HG02973 (cell line): ENCODE results near the gene CD300LF.

ENCODE experiments used
- ATAC-seq: cut with Tn5 transposase; IDR thresholded peaks from one replicate; pipeline ENCODE4 v1.9.1; 2021; ENCODE audit warnings: moderate library complexity; ENCODE audit not compliant: unreplicated experiment

The CD300LF gene

DNA sequence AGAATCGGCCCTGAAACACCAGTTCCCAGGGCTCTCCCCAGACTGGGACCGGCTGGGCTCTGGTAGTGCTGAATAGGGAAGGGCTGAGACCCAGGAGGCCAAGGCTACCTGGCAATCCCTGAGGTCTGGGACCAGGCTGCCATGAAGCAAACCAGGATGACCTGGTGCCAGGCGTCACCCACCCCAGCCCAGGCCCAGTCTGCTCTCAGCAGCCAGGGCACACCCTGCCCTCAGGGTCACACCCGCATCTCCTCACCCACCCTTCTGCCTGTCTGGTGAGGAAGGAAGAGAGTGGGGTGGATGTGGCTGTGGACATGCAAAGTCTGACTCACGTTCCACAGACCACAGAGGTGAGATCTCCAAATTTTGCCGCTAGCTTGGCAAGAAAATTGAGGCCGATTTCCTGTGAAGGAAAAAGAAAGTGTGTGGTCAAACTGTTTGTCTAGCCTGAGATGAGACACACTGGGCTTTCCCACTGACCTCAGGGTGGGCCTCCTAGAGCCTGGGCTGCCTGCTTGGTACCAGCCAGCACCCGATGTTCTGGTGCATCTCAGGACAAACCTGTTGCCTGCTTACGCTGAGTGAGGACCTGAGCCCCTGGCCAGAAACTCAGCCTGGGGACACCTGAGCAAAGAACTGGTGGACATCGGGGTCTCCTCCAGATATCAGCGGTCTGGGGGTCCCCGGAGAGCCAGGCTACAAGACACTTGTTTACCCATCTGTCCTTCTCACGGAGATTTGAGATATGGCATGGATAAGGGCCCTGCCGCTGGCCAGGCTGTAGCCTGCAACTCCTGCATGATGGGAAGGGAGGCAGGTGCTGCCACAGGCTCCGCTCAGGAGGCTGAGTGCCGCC, 18.0 kb upstream of the CD300LF start:
- no peak for ATAC-seq

DNA sequence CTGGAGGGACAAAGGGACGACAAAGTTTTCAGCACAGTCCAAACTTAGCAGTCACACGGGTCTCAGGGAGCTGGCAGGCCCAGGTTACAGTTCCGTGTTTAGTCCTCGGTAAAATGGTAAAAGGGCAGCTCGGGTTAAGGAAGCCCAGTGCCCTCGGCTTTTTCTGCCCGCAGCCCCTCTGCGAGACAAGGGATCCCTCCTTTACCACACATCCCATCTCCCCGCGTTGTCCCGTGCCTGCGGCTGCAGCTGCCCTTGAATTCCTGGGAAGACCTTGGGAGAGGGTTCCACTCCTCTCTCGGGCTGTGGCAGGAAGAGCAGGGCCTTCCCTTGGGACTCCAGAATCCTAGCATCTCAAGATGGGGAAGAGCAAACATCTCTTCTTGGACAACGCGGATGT, 17.1 kb upstream of the CD300LF start:
- no peak for ATAC-seq

DNA sequence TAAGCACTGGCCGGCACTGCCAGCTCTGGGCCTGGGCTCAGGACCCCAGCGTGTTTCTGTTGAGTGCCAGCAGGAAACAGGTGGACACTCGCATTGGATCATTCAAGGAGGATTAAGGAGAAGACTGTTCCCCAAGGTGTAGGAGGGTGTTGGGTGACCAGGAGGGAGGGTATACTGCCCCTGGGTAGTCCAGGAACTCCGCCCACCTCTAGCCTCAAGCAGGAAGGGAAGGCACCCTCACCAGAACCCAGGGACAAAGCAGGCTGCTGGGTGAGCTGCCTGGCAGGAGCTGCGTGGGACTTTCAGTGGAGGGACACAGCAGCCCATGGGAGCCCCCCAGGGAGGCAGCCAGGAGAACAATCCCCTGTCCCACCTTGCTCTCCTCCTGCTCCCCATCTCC, 16.6 kb upstream of the CD300LF start:
- ATAC-seq: no peak

DNA sequence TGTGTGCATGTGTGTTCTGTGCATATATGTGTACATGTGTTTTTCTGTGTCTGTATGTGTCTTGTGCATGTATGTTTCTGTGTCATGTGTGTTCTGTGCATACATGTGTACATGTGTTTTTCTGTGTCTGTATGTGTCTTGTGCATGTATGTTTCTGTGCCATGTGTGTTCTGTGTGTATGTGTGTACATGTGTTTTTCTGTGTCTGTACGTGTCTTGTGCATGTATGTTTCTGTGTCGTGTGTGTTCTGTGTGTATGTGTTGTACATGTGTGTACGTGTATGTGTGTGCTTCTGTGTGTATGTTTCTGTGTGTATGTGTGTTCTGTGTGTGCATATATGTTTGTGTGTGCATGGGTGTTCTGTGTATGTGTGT, 16.0 kb upstream of the CD300LF start:
- ATAC-seq: no peak

DNA sequence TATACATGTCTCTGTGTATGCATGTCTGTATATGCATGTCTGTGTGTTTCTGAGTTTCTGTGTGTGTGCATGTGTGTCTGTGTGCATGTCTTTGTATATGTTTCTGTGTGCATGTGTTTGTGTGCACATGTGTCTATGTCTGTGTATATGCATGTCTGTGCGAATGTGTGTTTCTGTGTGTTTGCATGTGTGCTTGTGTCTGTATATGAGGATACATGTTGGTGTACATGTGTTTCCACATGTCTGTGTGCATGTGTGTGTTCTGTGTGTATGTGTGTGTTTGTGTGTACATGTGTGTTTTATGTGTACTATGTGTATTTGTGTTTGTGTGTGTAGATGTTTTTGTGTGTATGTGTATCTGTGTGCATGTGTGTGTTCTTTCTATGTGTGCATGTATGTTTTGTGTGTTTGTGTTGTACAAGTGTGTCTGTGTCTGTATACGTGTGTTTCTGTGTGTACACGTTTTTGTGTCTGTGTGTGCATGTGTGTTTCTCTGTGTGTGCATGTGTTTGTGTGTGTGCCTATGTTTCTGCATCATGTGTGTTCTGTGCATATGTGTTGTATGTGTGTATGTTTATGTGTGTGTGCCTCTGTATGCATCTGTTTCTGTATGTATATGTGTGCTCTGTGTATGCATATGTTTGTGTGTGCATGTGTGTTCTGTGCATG, 15.4 kb upstream of the CD300LF start:
- no peak for ATAC-seq

DNA sequence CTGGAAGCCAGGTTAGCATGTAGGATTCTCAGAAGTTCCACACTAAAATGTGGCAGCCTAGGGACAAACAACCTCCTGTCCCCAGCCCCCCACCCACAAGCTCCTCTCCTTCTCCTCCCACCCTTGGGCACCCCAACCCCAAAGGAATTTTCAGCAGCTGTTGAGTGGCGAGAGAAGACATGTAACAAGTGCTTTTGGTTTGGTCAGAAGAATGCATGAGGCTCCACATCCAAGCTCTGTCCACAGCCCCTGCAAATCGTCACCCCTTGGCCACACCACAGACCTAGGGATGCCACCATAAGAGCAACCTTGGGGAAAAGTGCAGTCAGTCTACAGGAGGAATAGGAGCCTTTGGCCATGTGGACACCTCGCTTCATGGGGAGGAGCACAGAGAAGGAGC, 12.4 kb upstream of the CD300LF start:
- no peak for ATAC-seq

DNA sequence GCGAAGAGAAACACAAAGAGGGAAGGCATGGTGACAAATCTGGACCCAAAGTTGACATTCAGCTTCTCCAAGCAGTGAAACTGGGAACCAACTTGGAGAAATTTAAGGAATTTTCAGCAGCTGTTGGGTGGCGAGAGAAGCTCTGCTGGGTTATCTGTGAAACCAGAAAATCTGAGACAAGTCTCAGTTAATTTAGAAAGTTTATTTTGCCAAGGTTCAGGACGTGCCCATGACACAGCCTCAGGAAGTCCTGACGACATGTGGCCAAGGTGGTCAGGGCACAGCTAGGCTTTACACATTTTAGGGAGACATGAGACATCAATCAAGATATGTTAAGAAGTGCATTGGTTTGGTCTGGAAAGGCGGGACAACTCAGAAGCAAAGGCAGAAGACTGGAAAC, 11.2 kb upstream of the CD300LF start:
- no peak for ATAC-seq

DNA sequence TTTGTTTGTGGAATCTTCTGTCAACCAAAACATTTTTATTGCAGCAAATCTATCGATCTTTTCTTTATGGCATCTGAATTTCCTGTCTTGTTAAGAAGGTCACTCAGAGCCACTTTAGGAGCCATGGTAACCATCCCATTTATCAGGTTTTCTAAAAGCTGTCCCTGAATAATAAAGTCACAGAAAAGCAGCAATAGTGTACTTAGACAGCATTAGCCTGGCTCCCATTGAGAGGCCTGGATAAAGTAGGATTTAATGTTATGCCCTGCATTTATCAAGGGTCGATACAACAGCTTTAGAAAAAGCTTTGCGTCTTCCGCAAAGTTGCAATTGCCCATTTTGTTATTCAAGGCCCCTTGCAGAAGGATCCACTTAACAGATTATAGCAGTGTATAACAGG, 10.1 kb upstream of the CD300LF start:
- no peak for ATAC-seq

DNA sequence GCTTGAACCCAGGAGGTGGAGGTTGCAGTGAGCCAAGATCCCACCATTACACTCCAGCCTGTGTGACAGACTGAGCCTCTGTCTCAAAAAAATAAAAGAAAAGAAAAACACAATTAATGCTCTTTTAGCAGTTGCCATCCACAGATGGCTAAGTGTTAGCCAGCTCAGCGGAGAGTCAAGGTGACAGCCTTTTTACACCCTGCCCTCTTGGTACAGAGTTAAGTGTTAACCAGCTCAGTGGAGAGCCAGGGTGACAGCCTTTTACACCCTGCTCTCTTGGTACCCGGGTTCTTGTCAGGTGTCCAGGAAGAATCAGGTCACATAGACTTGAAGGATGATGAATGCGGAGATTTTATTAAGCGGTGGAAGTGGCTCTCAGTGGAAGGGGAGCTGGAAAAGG, 7.8 kb upstream of the CD300LF start:
- no peak for ATAC-seq

DNA sequence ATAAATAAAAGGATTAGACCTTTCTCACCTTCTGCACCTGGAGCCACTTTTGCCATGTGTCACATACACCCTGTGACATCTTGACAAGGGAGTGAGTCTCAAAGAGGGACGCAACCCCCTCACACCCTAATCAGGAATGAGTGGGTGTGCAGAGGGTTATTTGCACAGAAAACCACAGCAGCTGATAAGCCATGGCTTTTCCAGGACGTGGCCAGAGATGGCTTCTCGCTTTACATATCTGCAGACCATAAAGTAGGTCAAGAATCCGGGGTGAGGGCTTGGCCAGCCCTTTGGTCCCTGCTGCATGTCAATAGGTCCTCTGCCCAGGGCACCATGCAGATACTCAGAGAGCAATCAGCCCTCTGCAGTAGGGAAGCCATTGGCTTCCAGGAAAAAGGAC, 2.4 kb upstream of the CD300LF start:
- ATAC-seq: no peak

DNA sequence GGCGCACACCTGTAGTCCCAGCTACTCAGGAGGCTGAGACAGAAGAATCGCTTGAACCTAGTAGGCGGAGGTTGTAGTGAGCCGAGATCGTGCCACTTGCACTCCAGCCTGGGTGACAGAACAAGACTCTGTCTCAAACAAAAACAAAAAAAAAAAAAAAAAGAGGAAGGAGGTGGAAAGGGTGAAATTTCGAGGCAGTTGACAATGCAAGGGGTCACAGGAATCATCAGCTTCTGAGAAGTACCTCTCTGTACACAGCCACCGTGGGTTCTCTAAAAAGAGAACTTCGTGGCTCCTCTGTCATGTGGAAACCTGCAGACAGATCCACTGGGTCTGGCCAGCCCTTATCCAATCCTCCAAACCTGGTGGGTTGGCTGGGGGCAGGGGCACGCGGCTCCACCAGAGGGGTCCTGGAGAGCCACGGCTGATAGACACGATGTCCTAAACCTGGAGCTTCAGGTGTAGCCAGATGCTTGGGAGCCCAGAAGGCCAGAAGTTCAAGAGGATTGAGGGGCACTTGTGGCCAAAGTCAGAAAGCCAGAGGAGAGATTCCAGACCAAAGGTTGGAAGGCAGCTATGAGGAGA, 540 bp upstream of the CD300LF start:
- ATAC-seq: no peak

DNA sequence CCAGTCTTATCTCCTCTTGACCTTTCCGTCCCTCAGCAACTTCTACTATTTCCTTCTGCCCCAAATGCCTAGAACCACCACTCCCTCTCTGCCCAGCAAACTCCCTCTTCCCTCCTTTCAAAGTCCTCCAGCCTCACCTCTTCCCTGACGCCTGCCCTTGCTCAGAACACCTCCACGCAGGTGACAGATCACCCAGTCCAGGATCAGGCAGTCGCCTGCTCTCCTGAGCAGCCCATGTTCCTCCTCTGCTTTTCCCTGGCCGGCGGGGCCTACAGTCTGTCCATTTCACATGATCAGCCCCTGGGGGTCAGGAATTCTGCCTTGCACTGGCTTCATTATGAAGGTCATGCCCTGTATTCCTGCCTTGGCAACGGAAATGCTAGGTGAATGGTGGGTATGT, 422 bp downstream of the CD300LF start:
- no peak for ATAC-seq

DNA sequence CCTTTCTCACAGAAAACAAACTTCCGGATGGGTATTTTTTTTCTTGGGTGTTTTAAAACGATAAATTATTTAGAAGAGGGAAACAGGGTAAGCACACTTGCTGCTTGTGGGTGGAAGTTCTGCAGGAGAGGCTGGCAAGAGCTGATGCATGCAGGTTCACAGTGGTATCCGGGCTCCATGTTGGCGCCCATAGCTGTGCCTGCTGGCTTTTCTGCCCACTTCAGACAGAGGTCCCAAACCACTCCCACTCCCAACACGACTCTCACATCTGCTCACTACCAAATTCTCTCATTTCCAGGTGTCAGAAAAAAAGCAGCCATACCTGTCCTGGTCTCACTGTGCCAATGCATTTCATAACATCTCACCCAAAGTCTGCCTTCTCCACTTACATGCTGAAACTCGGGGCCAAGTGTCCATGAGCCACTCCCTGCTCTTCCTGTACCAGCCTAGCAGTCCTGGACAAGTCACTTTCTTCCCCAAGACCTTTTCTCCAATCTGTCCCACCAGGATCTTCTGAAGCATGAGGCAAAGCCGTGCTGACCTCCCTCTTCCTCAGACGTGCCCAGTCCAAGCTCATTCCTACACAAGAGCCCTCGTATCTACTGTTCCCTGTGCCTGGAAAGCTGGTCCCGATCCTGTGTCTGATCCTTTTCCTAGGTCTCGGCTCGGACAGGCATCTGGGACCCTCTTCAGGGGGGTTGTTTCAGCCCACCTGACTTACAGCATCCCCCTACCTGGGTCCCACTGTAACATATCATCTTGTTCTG, 1.5 kb downstream of the CD300LF start:
- ATAC-seq: no peak

DNA sequence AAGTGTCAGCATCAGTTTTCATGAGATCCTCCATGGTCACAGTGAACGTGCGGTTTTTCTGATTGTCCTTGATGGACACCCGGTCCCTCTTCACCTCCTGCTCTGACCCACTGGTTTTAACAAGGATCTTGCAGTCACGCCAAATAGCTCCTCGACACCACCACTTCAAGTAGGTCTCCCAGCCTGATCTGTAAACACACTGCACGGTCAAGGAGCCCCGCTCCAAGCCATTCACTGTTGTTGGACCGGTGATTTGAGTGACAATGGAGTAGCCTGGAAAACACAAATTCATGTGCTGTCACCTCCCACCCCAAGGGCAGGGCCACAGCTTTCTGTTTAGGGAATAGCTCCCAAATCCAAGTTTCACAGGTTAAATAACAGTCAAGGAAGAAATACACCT, 8.2 kb downstream of the CD300LF start:
- no peak for ATAC-seq

DNA sequence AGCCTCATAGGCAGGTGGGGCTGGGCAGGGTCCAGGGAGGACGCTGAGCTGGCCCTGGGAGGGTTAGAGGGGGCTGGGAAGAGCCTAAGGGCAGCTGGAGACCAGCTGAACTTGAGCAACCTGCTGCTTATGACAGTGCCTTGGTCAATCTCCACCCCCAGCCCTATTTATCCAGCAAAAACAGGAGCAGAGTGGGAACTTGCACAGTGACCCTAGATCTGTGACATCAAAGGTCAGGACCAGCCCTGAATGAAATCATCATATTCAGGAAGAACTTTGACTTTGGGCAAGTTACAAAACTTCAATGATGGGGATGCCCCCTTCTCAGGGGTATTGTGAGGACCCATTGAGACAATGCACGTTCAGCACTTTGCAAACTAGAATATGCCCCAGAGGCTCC, 9.4 kb downstream of the CD300LF start:
- no peak for ATAC-seq

DNA sequence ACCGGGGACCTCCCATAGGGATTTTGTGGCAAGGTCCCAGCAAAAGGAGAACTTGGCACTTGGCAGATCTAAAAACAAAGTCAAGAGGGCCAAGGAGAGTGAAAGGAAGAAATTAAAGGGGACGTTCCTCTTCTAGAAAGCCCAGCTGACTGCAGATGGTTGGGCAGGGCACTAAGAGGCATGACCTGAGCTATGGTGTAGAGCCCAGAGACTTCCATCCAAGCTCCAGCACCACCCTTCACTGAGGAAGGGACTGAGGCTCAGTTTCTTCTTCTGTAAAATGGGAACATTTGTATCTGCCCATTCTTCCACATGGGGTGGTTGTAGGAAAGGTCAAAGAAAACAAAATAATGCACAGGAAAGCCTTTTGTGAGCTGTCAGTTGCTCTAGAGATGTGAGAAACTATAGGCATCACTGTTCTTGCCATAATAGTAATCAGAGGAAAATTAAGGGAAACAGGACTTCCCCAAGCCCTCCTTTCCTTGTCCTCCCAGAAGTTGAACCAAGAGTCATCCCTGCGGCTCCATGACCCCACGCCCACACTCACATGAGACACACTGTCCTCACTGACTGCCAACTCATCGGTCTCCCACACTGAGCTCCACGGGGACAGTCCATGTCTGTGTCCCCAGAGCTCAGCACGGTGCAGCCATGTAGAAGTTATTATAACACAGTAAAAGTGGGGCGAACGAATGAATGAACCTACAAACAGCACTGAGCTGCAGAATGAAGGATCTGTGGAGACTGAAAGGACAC, 10.4 kb downstream of the CD300LF start:
- ATAC-seq: no peak

DNA sequence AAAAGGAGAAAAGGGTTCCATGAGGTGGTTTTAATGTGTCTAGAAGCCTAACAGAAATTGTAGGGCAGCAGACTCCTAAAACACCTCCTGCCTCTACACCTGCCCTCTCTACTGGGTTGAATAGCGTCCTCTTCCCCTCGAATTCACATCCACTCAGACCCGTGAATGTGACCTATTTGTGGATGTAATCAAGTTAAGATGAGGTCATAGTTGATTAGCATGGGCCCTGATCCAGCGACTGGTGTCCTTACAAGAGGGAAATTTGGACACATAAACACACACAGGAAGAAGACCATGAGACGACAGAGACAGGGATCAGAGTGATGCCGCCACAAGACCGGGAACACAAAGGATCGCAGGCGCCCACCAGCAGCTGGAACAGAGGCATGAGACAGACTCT, 13.5 kb downstream of the CD300LF start:
- ATAC-seq: no peak

DNA sequence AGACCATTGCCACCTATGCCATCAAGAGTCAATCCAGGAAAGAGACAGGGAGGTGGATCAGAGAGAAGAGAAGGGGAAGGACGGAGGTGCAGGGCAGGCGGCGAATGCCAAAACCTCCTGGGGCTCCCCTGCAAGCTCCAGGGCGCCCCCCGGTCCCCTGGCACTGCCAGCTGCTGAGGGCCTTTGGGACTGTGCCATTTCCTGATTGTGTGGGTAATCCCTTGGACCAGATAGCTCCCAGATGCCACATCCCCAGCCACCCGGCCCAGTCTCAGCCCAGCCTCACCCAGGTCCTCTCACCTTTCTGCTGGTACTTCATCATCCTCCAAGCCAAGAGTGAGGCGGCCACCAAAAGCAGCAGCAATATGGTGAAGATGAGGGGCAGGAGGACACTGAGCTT, 14.7 kb downstream of the CD300LF start:
- no peak for ATAC-seq

DNA sequence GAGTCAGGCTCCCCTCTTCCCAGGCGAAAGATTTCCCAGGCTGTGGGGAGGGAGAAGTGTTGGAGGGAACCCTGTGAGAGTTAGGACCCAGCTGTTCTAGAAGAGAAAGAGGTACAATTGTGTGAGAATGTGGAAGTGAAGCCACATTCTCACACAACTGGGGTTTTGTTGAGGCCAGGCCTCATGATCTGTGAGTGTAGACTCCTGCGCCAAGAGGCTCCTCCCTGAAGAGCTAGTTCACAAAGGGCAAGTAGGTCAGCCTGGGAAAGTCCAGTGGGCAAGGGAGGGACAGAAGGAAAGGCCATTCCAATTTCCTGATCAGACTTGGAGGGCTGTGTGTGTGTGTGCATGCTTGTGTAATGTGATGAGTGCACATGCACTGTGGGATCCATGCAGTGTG, 15.2 kb downstream of the CD300LF start:
- no peak for ATAC-seq

DNA sequence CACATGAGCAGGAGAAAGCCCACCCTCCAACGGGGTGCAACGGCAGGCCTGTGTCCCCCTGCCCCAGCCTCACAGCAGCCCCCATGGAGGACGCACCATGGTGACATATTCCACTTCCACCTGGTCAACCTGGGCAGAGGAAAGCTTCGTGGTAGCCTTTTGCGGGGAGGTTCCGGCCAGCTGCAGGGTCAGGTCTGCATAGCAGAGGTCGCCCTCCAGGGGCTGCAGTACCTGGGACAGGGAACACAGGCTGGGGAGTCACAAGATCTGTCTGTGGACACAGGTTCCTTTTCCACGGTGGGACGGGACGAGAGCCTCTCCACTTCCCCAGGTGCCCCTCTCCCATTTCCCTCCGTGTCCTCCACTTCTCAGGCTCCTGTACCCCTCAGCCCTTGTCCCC, 17.1 kb downstream of the CD300LF start:
- no peak for ATAC-seq

DNA sequence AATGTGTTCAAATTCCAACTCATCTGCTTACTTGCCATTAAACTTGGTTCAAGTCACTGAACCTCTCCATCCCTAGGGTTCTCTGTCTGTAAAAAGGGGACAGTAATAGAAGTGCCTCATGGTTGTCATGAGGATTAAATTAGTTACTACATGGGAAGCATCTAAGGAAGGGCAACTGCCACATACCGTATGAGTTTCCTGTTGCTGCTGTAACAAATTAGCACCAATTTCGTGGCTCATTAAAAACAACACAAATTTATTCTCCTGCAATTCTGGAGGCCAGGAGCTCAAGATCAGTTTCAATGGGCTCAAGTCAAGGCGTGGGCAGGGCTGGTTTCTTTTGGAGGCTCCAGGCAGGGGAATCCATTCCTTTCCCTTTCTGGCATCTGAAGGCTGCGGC, 18.6 kb downstream of the CD300LF start:
- no peak for ATAC-seq
